ENCODE results near the gene CRYBG1.

GRCh38 chr6:106591111-106591825 lies 230.8 kb downstream of the CRYBG1 start:
- no peak for TF ChIP-seq CTCF (IDR thresholded peaks at IDR 0.05 in 2 of 3, conservative IDR thresholded peaks at IDR 0.05 in 1 of 3; ENCODE audit: borderline replicate concordance in 1 of 3, insufficient read depth in 1 of 3, low read depth in 2 of 3, low read length in 2 of 3)
- TF ChIP-seq CEBPB (IDR thresholded peaks at IDR 0.05; ENCODE audit: low read depth) = no peak
- TF ChIP-seq EGR1 (IDR thresholded peaks at IDR 0.05; ENCODE audit: low read depth) = no peak
- TF ChIP-seq CBX3 (IDR thresholded peaks at IDR 0.05; ENCODE audit: low read depth) = no peak
- no peak for TF ChIP-seq POLR2A (IDR thresholded peaks at IDR 0.05; ENCODE audit: borderline replicate concordance, extremely low read depth, insufficient read depth, insufficient read length)
- no peak for TF ChIP-seq YY1 (IDR thresholded peaks at IDR 0.05; ENCODE audit: extremely low read depth, insufficient replicate concordance, low read depth, low read length)
- no peak for TF ChIP-seq SIN3A (IDR thresholded peaks at IDR 0.05; ENCODE audit: low read depth)
- TF ChIP-seq POLR2AphosphoS5 (IDR thresholded peaks at IDR 0.05; ENCODE audit: low read depth, low read length) = no peak
- no peak for TF ChIP-seq EZH2 (IDR thresholded peaks at IDR 0.05)

Data from HCT116 (cell line).